Stimulated activated effector memory CD8-positive, alpha-beta T cell treated with anti-CD3 and anti-CD28 coated beads, Interleukin-12 subunit alpha, Interleukin-12 subunit beta, amount 100 ng/mL, for 72 hours (primary cell): ENCODE results near the gene SHB.

Source experiments
- ATAC-seq: fragments of 150-1000 bp; cut with Tn5 transposase; 2 replicates; pipeline ENCODE4 v1.10.0; 2021
- DNase-seq, 2 donors: peaks; one replicate each; pipeline ENCODE4 v3.0.0; 2021 to 2022; ENCODE audit warnings: low spot score in 2 of 2
- H3K27ac Mint-ChIP-seq: one replicate; pipeline ENCODE4 v1.8.0; 2022; ENCODE audit warnings: mild to moderate bottlenecking, mixed read lengths
- H3K36me3 Mint-ChIP-seq: one replicate; pipeline ENCODE4 v1.8.0; 2022; ENCODE audit warnings: mild to moderate bottlenecking, mixed read lengths
- H3K4me1 Mint-ChIP-seq: one replicate; pipeline ENCODE4 v1.8.0; 2022; ENCODE audit warnings: mixed read lengths
- H3K4me3 Mint-ChIP-seq: one replicate; pipeline ENCODE4 v1.8.0; 2022; ENCODE audit warnings: mild to moderate bottlenecking, mixed read lengths
- H3K9me3 Mint-ChIP-seq: one replicate; pipeline ENCODE4 v1.8.0; 2022; ENCODE audit warnings: mixed read lengths

Gene SHB

DNA sequence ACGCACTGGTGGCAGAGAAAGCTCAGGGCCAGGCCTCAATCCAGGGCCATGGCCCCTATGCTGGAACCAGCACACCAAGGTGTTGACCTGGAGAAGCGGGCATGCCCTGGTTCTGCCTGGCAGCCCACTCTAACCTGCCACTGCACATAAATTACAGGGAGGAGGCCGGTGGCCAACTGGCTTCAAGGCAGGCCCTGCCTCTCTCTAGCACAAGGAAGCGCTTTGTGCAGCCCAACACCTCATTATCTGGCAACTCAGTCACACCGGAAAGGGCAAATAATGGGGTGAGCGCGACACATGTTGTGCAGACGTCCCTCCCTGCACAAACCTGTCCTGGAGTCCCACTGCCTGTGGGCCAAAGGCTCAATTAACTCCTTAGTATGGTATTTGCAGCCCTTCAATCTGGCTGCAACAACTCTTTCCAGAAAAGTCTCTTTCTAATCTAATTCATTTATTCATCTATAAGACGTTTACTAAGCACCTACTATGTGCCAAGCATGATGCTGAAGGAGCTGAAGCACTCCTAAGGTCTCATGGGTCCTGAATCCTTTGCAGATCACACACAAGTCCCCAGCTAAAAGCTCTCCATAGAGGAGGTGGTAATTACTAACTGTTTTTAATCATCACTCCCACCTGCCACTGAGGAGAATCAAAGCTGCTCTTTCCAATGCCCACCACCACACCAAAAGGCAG lies 24.9 kb downstream of the SHB start:
- H3K36me3 Mint-ChIP-seq: no peaks in the 10 kb centered on the region

DNA sequence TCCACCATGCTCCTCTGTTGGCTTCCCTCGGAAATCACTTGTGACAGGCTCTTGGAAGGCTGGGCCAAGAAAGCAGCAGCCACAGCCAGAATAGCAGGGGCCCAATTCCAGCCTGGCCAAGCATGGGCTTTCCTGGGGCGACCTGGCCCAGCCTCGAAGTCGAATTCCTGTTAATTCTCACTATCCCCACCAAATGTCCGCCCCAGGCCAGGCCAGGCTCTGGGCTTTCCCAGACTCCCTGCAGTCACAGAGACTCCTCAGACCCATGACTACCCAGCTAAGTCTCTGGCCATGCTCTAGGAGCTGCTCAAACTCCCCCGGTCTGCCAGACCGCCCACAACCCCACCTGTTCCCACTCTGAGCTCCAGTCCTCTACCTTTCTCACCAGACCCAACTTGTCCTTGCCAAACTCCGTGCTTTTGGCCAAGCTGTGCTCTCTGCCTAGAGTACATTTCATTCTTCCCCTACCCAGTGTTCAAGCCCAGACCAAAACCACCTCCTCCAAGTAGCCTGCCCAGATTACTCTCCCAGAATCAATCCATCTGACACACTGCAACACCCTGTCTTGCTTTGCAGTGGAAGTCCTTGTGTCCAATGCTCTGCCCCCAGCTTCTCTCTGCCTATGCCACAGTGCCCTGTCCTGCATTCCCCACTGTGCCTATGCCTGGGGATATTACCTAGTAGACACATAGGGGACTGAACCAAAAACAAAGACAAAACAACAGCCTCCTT lies 26.2 kb downstream of the SHB start:
- ATAC-seq: no peak
- H3K27ac Mint-ChIP-seq: no peak overlapping the region
- H3K4me1 Mint-ChIP-seq: peaks cover 7% of the 10 kb centered on the region
- no peak overlapping the region for H3K4me3 Mint-ChIP-seq
- DNase-seq: no peak
- H3K9me3 Mint-ChIP-seq: no peaks in the 10 kb centered on the region
- H3K36me3 Mint-ChIP-seq: no peaks in the 10 kb centered on the region

More for the DNA sequence above, 24.9 kb downstream of the SHB start:
- Mint-ChIP-seq H3K27ac (peak overlapping the region; percentile 68), H3K4me1 (peaks cover 8% of the 10 kb centered on the region), H3K9me3 (no peaks in the 10 kb centered on the region), H3K4me3 (no peak overlapping the region)
- DNase-seq (no peak), ATAC-seq (no peak)

DNA sequence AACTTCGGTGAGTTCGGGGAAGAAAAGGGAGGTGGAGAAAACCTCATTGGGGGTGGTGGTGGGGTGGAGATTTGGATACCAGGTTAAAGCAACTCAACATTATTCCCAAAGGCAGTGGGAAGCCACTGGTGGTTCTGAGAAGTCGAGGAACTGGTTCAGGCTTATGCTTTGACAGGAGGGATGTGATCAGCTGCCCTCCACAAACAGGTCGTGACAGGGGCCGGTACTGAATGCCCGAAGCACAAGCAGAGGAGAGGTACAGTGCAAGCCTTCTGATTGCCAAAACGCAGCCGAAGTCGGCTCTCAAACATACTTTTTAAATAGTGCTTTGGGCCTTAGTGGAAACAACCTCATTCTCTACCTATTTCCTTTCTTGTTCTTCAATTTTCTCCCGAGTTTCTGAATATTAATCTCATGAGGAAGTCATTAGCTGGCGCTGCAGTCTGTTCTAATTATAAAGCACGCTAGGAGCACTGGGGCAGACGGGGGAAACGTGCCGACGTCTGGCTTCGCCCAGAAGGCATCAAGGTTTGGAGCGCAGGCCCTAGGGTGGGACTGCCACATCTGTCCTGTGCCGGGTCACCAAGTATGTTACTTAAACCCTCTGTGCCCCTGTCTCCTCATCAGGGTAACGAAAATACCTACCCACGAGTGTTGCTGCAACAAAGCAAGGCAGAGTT lies 27.3 kb downstream of the SHB start:
- Mint-ChIP-seq H3K4me3 (no peak overlapping the region), H3K27ac (no peak overlapping the region), H3K9me3 (no peaks in the 10 kb centered on the region), H3K4me1 (no peaks in the 10 kb centered on the region), H3K36me3 (no peaks in the 10 kb centered on the region)
- no peak for ATAC-seq
- DNase-seq: no peak

DNA sequence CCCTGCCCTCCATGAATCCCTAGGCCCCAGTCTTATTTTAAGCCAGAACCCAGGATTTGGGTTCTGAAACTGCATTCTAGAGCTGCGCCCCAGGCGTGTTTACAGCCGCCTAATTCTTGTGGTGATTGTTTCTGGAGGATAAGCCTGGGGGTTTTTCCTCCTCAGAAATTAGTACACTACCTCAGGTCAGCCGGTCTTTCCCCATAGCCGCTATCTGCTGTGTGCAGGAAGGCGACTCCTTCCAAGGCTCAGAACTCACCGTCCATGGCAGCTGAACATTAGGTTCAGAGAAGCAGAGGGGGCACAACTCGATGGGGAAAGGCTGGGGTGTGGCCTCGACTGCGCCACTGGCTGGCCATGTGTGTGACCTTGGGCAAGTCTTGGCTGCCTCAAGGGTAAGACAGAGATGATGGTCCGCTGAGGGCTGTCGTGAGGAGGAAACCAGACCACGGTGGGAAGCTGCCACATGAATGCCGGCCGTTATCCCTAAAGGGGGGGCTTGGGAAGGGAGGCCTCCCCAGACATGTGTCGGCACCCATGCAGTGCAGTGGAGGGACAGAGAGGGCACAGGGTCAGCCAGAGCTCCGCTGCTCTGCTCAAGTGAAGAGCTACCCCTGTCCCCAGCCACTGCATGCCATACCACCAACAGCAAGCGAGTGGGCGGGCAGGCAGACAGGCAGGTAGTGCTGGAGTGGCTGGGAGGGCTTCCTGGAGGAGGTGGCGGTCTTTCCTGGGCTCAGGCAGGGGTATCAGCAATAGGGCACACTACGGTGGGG lies 28.9 kb downstream of the SHB start:
- ATAC-seq (no peak), DNase-seq (no peak)
- Mint-ChIP-seq H3K9me3 (no peaks in the 10 kb centered on the region), H3K27ac (no peak overlapping the region), H3K36me3 (no peaks in the 10 kb centered on the region), H3K4me1 (no peaks in the 10 kb centered on the region), H3K4me3 (no peak overlapping the region)

- no peaks in the 10 kb centered on the region for H3K36me3 Mint-ChIP-seq
- no peaks in the 10 kb centered on the region for H3K4me1 Mint-ChIP-seq
- H3K4me3 Mint-ChIP-seq: no peak overlapping the region
- DNase-seq (no peak), ATAC-seq (no peak)
- H3K9me3 Mint-ChIP-seq: no peaks in the 10 kb centered on the region
- no peak overlapping the region for H3K27ac Mint-ChIP-seq
These were observed 29.7 kb downstream of the SHB start for GRCh38 chr9:38039090-38039906.

DNA sequence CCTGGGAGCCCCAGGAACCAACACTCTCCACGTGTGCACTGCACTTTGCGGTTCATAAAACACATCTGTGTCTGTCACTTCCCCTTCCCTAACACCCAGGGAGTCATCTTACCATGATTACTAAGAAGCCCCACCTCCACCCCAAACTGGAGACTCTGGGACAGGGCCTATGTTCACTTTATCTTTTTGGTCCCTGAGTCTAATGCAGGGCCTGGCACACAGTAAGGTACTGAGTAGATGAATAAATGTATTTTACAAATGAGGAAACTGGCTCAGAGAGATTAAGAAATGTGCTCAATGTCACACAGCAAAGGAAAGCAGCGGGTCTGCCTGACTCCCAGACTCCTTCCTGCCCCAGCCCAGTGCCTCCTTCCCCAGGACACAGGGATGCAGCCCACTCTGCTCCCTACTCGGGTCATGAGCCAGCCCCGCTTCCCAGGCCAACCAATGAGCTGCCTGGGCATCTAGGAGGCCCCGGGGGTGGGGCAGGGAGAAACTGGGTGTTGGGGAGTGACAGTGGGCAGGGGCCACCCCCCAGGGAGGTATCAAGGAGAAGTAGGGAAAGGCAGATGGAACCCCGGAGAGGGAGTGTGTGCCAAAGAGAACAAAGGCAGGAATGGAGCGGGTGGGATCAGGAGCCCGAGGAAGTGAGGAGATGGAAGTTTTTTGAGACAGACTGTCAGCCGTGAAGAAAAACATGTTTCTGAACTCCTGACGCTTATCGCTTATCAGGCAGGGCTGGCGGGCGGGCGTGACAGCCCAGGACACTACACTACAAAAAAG lies 30.5 kb downstream of the SHB start:
- no peak overlapping the region for H3K4me3 Mint-ChIP-seq
- no peaks in the 10 kb centered on the region for H3K9me3 Mint-ChIP-seq
- DNase-seq (no peak), ATAC-seq (peak; percentile 25)
- no peaks in the 10 kb centered on the region for H3K36me3 Mint-ChIP-seq
- peak overlapping the region; percentile 50 for H3K27ac Mint-ChIP-seq
- H3K4me1 Mint-ChIP-seq: no peaks in the 10 kb centered on the region

DNA sequence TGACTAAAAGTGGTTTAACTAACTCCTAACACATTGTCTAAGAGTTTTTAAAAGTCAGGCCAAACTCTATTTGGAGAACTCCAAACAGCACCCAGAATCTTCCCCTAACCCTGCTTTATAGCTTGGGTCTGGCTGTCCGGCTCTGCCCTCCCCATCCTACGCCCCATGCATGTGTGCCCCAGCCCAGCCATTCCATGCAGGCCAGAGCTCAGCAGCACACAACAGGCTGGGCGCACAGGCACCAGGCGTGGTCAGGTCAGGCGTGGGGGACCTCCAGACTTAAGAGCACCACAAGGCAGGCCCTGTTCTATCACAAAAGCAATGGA lies 31.1 kb downstream of the SHB start:
- Mint-ChIP-seq H3K4me3 (no peak overlapping the region), H3K27ac (peak overlapping the region; percentile 50), H3K36me3 (no peaks in the 10 kb centered on the region), H3K9me3 (no peaks in the 10 kb centered on the region), H3K4me1 (no peaks in the 10 kb centered on the region)
- DNase-seq (no peak), ATAC-seq (no peak)

DNA sequence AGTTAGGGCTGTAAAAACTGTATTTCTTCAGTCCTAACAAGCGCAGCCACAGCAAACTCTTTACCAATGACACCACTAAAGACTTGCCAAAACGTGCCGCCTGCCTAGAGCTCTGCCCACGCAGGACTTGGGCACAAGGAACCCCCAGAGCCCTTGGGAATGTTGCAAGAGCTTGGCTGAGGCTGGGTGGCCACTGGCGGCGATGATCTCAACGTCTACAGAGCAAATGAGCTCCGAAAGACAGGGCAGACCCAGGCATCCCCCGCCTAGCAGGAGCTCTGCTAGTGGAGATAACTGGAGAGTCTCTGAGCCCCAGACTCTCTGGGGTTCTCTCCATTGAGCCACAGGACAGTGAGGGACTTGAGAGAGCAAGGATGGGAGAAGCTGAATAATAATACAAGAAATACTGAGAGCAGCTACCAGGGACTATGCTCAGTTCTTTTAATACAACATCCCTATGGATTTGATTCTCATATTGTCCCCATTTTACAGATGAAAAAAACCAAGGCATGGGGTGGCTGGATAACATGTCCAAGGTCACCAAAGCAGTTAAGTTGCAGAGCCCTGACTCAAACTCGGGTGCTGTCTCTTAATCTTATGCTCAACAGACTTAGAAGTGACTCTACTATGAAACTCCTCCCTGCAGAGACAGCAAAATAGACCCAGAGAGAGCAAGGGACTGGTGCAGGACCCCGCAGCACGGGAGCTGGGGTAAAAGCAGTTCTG lies 32.5 kb downstream of the SHB start:
- Mint-ChIP-seq H3K4me3 (no peak overlapping the region), H3K9me3 (no peaks in the 10 kb centered on the region), H3K27ac (peak overlapping the region; percentile 48), H3K4me1 (no peaks in the 10 kb centered on the region), H3K36me3 (no peaks in the 10 kb centered on the region)
- ATAC-seq (no peak), DNase-seq (no peak)

DNA sequence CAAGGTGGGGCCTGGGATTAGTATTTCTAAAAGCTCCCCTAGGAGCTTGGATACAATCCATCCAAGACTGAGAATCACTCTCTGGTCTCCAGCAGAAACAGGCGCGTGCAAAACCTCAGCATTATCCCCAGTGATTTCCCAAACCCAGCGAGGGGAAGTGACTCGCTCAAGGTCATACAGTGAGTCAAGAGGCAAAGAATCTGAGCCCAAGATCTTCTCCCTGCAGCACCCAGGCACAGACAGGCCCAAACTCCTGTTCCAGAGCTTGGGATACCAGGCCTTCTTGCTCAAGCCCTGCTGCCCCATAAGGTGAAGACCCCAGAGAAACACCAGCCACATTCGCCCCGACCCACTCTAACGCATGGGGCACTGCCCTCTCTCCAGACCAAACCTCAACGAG lies 33.2 kb downstream of the SHB start:
- Mint-ChIP-seq H3K36me3 (no peaks in the 10 kb centered on the region), H3K4me1 (no peaks in the 10 kb centered on the region), H3K4me3 (no peak overlapping the region), H3K27ac (peak overlapping the region; percentile 48), H3K9me3 (no peaks in the 10 kb centered on the region)
- DNase-seq (no peak), ATAC-seq (no peak)

DNA sequence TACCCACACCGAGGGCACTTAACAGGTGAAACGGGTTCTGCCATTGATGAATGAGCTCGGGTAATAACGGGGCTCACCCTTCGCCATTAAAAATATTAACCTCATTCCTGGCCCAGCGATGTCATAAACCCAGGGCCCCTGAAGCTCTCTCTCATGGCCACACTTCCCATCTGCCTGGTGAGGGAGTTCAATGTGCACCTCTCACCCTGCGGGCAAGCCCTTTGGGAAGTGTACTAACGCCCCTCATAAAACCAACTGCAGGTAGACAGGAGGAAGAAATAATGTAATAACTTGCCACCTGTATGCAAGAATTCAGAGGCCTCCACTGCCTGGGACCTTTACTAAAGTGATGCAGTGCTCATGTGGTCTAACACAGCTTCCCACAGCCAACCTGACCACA lies 35.1 kb downstream of the SHB start:
- Mint-ChIP-seq H3K36me3 (no peaks in the 10 kb centered on the region), H3K9me3 (no peaks in the 10 kb centered on the region), H3K4me3 (no peak overlapping the region), H3K4me1 (peaks cover 5% of the 10 kb centered on the region), H3K27ac (no peak overlapping the region)
- no peak for ATAC-seq
- no peak for DNase-seq

- no peak for ATAC-seq
These were observed 36.5 kb downstream of the SHB start for GRCh38 chr9:38032266-38033110.

DNA sequence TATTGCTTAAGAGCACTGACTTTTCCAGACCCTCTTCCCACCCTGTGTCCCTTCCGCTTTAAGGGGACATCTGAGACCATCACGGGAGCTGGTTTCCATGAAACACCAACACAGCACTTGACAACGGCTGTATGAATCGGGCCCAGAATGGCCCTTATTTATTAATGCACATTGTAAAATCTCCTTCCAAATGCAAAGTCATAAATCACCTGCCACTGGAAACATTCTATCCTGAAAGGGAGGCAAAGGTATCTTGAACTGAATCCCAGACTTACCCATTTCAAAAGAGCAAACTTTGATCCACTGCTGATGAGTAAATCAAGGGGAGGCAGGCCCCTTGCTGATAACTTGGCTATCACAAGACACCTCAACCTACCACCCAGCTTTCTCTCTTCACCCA lies 37.4 kb downstream of the SHB start:
- ATAC-seq (no peak), DNase-seq (no peak)
- H3K4me1 Mint-ChIP-seq: peaks cover 5% of the 10 kb centered on the region
- no peak overlapping the region for H3K27ac Mint-ChIP-seq
- no peaks in the 10 kb centered on the region for H3K9me3 Mint-ChIP-seq
- no peak overlapping the region for H3K4me3 Mint-ChIP-seq
- H3K36me3 Mint-ChIP-seq: no peaks in the 10 kb centered on the region

More at GRCh38 chr9:38032266-38033110, 36.5 kb downstream of the SHB start:
- peaks cover 5% of the 10 kb centered on the region for H3K4me1 Mint-ChIP-seq
- H3K36me3 Mint-ChIP-seq: no peaks in the 10 kb centered on the region
- no peaks in the 10 kb centered on the region for H3K9me3 Mint-ChIP-seq
- no peak for DNase-seq
- H3K27ac Mint-ChIP-seq: no peak overlapping the region
- H3K4me3 Mint-ChIP-seq: no peak overlapping the region

GRCh38 chr9:38030658-38031057 lies 38.4 kb downstream of the SHB start:
- Mint-ChIP-seq H3K4me1 (peaks cover 5% of the 10 kb centered on the region), H3K4me3 (no peak overlapping the region), H3K36me3 (no peaks in the 10 kb centered on the region), H3K9me3 (no peaks in the 10 kb centered on the region), H3K27ac (no peak overlapping the region)
- ATAC-seq (no peak), DNase-seq (no peak)
